HepG2 (cell line): Measurements from ENCODE around the gene GDF2.

Source experiments
- CTCF ChIP-seq: sonication (generic); formaldehyde crosslinking; IDR thresholded peaks from 2 replicates; pipeline ENCODE4 v1.5.0; 2020; ENCODE audit warnings: mild to moderate bottlenecking, missing genetic modification reagents, moderate library complexity
- KLF16 ChIP-seq, 2 experiments: sonication (generic) in 1 of 2; formaldehyde crosslinking in 1 of 2; IDR thresholded peaks; 2 replicates each; pipeline versions ENCODE4 v1.6.1 to v1.8.0; 2016 to 2023; ENCODE audit warnings: missing genetic modification reagents in 2 of 2, missing compliant biosample characterization in 1 of 2
- POLR2G ChIP-seq: fragments of 200-400 bp; formaldehyde crosslinking; IDR thresholded peaks from 2 replicates; pipeline ENCODE4 v1.6.1; 2018; ENCODE audit warnings: mild to moderate bottlenecking, low read depth, low read length, moderate library complexity
- TF ChIP-seq, protein P1 (sequence below): IDR thresholded peaks from 2 replicates; pipeline ENCODE4 v1.6.1; 2016; ENCODE audit warnings: low read depth, control low read depth

DNA sequence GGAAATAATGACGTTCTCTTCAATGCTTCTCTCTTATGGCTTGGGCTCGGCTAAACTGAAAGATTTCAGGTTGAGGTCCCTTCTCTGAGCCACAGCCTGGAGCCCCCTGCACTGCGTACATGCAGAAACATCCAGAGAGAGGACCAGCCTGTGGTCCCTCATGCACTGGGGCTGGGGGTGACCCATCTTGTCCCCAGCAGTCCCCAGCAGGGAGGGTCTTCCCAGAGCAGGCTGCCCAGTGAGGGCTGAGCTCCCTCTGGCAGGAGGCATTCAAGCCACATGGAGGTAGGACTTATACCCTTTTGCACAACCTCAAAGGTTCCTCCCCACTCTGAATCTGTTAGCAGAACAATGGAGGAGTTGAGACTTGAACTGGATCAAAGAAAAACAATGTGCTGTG lies 14.9 kb upstream of the GDF2 start:
- TF ChIP-seq CTCF (CRISPR knock-in tag) (no peak), POLR2G (no peak), KLF16 (CRISPR knock-in tag; IDR thresholded peaks at IDR 0.05) (no peak)
- TF ChIP-seq, protein P1, sequence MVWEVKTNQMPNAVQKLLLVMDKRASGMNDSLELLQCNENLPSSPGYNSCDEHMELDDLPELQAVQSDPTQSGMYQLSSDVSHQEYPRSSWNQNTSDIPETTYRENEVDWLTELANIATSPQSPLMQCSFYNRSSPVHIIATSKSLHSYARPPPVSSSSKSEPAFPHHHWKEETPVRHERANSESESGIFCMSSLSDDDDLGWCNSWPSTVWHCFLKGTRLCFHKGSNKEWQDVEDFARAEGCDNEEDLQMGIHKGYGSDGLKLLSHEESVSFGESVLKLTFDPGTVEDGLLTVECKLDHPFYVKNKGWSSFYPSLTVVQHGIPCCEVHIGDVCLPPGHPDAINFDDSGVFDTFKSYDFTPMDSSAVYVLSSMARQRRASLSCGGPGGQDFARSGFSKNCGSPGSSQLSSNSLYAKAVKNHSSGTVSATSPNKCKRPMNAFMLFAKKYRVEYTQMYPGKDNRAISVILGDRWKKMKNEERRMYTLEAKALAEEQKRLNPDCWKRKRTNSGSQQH: no peak
